GM18520 (cell line): ENCODE data around the gene CHI3L2.

Experiments used
- ATAC-seq: cut with Tn5 transposase; IDR thresholded peaks from one replicate; pipeline ENCODE4 v1.9.1; 2021; ENCODE audit not compliant: unreplicated experiment

CHI3L2 gene

GRCh38 chr1:111219557-111220286 lies 7.8 kb upstream of the CHI3L2 start:
- peak; percentile 23 for ATAC-seq

DNA sequence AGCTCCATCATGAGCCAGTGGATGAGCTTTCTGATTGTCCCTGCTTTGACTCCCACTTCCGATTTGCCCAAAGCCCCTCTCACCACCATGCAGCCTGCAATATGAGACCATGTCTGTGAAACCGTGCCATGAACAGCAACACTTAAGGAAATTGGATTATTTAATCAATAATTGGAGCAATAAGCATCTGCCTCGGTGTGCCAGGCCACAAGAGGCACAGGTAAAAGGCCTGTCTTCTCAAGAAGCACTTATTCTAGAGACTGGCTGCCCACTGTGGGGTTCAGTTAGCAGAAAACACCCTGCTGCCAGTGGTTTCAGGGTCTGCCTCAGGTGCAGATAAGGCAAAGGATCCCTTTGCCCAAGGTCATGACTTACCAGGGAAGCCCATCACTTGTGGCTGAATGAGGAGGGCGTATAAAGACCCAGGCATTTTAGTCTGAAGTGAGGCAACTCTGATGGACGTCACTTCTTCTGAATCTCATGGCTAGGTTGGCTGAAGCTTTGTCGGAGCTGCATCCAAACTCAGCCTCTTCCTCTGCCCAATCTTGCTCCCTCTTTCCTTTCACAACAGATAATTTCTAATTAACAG lies 7.1 kb upstream of the CHI3L2 start:
- ATAC-seq, result no peak

DNA sequence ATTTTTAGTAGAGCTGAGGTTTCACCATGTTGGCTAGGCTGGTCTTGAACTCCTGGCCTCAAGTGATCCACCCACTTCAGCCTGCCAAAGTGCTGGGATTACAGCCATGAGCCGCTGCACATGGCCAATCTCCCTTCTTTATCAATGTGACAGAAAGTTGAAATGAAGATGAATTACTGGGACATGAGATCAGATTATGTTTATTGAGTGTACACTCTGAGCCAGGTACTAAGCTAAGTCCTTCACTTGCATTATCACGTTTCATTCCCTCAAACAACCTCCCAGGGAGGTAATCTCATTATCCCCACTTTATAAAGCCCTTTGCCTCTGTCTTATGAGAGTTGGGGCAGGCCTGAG lies 6.3 kb upstream of the CHI3L2 start:
- ATAC-seq, result no peak

GRCh38 chr1:111221633-111222291 lies 5.8 kb upstream of the CHI3L2 start:
- ATAC-seq, result peak; percentile 55

DNA sequence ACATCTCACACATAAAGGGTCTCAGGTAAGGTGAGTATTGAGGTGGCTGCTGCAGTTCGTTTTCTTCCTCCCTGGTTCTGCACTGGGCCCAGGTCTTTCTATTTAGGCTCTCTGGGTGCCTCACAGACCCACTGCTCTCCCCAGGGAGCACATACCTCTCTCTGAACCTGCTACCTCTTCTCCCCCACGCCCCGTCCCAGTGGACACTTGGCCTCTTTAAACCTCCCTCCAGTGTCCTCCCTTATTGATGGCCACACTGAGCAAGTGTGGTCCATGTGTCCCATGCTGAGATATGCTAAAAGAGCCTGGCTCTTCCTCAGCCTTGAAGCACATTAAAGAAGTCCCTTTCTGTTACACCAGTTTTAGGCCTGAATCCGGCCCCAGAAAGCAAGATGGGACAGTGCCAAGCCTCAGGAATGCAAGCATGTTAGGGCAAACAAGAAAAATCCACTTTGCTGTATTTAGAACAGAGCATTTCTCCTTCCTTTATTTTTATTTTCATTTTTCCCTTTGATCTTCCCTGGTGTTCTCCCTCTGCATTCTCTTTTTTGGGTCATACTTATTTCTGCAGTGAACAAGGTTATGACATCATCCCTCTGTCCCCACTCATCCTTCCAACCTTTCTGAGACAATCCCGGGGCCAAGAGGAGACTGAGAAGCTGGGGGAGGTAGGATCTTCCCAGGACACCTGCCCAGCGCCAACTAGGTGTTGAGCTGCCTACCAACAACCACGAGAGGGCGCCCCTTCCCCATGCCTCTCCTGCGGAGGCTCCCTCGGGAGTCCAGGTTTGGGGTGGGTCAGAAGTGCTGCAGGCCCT lies 5.0 kb upstream of the CHI3L2 start:
- no peak for ATAC-seq

GRCh38 chr1:111223126-111223685 lies 4.3 kb upstream of the CHI3L2 start:
- ATAC-seq, result no peak

DNA sequence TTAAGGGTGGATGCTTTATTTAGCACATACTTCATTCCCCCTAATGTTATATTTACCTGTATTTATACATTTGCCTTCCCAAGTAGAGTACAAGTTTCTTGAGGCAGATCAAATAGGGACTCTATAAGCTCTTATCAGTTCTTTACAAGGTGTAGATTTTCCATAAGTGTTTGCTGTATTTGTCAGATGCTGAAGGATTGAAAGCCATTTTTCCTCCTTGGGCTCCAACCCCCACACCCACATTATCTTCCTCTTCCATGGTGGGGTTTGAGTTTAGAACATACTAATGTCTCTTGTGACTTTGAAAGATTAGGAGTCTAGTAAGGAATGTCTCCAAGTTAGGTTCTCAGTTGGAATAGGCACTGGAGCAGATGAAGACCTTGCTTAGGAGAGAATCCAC lies 2.4 kb upstream of the CHI3L2 start:
- ATAC-seq, result no peak

DNA sequence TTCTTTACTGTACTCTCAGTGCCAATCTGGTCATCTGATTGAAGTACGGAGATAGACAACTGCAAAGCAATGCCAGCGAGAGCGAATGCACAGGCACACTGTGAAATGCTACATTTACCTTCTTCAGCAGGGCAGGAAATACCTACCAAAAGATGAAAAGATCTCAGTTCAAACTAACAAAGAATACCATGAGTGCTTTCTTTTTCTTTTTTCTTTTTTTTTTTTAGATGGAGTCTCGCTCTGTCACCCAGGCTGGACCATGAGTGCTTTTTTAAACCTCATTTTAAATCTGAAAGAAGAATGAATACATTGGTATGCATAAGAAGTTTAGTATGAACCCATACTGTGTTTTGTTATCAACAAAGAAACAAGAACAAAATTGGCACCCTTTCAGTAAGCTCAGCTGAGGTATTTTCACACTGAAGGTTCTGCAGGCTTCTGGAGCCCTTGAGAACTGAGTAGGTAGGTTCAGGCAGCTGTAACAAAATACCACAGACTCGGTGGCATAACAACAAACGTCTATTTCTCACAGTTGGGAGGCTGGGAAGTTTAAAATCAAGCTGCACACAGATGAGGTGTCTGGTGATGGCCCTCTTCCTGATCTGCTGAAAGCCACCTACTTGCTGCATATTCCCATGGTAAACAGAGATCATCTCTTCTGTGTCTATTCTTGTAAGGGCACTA lies 1.7 kb upstream of the CHI3L2 start:
- ATAC-seq, result no peak

DNA sequence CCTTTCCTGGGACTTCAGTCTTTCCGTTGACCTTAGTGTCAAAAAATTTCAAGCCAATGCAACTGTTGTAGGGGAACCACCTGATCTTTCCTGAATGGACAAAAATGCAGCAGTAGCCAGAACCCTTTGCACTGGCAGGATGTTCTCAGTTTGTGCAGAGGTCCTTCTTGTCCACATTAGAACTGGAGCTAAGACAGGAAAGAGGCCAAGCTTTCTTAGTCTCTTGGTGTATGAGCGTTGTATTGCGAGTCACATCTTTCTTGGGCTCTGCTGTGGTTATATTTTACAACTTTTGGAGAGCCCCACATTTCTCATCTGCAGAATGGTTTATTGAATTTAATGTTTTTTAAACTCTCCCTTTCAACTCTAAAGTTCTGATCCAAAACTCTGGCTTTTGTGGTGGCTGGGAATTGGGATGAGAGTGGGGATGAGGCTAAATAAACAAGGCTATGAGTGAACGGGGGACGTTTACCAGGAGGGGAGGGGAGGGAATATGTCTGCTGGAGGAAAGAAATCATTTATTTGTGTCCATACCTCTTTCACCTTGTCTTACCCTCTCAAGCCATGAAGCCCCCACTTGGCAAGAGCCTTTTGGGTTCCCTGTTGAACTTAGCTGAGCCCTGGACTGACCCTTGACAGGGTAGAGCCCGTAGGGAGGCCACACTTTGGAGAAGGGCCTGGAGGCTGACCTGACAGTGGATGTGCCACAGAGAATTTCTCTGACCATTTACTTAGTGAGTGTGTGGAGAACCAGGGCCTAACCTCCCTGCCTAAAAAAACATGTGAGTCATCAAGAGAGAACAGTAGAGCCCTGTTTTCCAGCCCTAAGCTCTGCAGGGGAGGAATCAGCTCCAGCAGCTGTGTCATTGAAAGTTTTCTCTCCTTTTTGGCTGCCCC lies 586 bp downstream of the CHI3L2 start:
- no peak for ATAC-seq

- no peak for ATAC-seq
Measured at GRCh38 chr1:111228748-111229126, 1.2 kb downstream of the CHI3L2 start.

- no peak for ATAC-seq
Measured at GRCh38 chr1:111232134-111232533, 4.6 kb downstream of the CHI3L2 start.

DNA sequence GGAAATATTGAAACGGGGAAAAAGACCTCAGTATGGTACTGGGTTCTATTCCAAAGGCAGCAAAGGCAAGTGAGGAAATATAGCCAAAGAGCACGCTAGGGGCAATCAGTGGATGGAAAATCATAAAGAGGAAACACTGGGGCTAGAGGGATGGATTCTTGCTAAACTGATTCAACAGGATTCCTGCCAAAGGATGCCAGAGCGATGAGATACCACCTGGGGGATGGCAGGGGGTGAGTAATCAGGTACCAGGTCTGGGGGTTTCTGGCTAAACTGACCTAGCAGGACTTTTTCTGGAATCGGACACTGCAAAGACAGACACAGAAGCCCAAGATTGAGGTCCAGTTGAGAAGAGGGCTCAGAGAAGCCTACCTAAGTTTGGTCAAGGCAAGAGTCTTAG lies 6.7 kb downstream of the CHI3L2 start:
- no peak for ATAC-seq

- no peak for ATAC-seq
Measured at GRCh38 chr1:111234866-111235265, 7.4 kb downstream of the CHI3L2 start.

DNA sequence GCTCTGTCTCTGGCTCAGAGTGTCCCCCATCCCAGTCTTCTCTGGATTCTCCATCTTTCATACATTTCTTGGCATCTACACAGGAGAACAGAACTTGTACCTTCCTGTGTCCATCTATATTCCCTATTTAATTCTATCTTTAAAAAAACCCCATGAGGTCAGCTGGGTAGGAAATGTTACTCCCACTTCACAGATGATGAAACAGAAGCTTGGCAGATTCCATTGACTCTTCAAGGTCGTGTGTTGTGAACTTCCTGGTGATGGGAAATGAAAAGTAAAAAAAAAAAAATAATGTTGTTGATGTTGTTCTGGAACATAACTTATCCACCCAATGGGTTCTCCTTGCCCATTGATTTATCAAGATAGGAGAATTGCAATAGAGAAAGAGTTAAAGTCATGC lies 8.9 kb downstream of the CHI3L2 start:
- ATAC-seq, result no peak

- no peak for ATAC-seq
Measured at GRCh38 chr1:111236806-111237205, 9.3 kb downstream of the CHI3L2 start.

DNA sequence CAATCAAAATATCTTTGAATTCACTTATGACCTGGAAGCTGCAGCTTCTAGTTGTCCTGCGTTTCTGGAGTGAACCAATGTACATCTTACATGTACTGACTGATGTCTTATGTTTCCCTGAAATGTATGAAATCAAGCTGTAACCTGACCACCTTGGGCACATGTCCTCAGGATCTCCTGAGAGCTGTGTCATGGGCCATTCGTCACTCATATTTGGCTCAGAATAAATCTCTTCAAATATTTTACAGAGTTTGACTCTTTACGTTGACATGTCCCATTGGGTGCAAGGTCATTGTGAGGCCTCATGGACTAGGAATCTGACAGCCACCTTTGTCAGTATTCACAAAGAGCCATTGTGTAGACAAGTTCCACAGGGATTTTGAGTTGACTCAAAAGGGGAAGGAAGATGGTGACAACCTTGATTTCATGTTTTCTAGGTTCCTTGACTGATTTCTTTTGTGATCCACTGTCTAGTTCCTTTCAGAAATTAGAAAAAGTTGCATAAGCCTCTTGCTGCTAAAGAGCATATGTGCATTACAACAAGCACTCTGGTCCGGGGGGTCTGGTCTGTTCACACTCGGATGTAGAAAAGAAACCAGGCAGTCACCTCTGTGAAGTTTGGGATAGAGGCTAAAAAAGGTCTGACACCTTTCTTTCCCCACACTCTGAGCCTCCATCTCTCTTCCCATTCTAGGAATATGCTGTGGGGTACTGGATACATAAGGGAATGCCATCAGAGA lies 10.7 kb downstream of the CHI3L2 start:
- ATAC-seq, result no peak

DNA sequence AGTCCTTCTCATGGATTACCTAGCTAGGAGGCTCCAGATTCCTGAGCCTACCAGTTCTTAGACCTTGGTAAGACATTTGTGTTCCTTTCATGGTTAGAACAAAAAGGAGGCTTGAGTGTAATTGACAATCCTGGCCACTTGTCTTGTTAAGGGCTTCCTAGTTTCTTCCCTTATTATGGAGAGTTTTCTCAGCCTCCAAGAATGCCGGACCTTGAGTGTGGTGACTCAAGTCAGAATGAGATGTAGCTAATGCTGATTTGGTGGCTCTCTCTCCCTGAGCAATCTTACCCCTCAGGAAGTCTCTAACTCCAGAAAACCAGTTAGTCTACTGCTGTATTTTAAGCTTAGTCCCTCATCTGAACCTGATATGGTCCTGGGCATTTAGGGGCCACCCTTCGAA lies 14.3 kb downstream of the CHI3L2 start:
- ATAC-seq, result no peak

DNA sequence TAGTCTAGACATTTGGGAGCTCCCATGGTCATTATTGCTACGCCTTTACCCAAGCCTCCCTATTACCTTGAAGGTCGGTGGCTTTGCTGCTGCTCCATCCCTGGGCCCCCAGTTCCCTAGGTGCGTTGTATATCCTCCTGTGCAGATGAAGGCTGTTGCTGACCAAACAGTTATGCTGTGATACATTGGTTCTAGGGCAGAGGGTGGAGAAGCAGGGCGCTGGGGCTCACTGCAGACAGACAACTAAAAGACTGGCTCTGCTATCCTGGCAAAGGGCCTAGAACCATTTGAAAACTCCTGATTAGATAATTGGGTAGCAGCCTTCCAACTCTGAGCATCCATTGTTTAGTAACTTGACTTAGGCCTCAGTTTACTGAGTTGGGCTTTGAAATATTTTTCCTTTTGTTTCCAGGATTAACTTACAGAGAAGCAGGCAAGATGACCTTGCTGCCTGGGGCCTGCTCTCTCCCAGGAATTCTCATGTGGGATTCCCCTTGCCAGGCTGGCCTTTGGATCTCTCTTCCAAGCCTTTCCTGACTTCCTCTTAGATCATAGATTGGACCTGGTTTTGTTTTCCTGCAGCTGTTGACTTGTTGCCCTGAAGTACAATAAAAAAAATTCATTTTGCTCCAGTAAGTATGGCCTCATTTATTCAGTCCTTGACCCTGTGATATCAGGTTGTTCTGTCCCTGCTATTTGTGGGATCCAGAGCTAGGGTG lies 15.5 kb downstream of the CHI3L2 start:
- no peak for ATAC-seq
